GM19397 (cell line): Measurements from ENCODE around the gene RAET1E.
"Not testable (repeated sequence)": the region's sequence is repeated elsewhere in the genome, so short reads cannot be mapped to it uniquely, and the experiment has no call there.

Experiments
- ATAC-seq: cut with Tn5 transposase; IDR thresholded peaks from one replicate; pipeline ENCODE4 v1.9.1; 2021; ENCODE audit warnings: mild to moderate bottlenecking, moderate library complexity; ENCODE audit not compliant: unreplicated experiment

The RAET1E gene, protein sequence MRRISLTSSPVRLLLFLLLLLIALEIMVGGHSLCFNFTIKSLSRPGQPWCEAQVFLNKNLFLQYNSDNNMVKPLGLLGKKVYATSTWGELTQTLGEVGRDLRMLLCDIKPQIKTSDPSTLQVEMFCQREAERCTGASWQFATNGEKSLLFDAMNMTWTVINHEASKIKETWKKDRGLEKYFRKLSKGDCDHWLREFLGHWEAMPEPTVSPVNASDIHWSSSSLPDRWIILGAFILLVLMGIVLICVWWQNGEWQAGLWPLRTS

DNA sequence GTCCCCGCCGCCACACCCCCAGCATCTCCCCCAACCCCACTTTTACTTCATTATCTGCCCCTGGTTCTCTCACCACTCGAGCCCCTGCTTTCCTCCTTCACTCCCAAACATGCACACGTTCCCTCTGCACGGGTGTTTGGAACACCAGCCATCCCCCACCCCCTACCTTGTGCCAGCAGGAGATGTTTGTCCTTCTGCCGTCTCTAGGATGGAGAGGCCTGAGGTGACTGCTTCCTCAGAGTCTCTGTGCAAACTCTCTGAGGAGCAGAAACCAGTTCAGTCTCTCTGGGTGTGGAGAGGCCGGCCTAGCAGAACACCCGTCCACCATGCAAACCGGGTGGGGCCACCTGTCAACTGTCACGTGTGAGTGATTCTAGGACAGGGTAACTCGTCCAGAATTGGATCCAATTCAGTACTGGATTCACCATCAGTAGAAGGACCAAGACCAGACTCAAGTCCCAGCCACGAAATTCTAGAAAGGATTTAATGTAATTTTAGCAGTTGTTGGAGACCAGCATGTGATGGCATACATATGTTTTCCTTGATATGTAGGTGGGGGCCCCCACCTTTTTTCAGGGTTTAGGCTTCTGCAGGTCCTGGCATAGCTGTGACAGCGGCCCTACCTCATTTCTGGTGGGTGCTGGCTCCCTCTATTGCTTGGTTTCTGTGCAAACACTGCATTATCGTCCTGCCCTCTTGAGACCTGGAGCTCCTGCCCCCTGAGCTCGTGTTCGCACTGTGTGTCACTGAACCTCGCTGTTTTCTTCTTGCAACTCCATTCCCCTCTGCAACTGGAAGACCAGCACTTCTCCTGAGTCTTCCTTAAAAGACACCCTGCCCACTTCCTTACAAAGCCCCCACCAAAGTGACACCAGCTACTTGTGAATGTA, at the start of gene RAET1E:
RAET1E (minus strand) TSS at position 259 of the 890 bp plus-strand sequence. CDS start 7,212 bp downstream, outside the sequence.
- ATAC-seq: no peak

DNA sequence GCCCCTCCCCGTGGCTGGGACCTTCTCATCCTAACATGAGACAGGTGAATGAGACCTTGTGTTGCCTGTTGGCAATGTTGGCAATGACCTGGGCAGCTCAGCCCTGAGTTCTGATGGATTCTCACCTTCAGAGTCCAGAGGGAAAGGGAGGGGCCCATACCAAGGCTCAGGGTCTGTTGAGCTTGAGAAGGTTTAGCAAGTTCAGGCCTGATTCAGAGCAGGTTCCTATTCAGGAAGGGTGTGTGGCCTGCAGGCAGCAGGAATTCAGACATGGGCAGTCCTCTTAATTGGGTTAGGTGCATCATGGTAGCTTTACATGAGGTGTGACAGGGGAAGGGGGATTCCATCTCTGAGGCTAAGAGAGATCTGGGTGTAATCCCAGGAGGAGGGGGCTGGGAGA, 49.6 kb upstream of the RAET1E start:
- not testable (repeated sequence) for ATAC-seq

DNA sequence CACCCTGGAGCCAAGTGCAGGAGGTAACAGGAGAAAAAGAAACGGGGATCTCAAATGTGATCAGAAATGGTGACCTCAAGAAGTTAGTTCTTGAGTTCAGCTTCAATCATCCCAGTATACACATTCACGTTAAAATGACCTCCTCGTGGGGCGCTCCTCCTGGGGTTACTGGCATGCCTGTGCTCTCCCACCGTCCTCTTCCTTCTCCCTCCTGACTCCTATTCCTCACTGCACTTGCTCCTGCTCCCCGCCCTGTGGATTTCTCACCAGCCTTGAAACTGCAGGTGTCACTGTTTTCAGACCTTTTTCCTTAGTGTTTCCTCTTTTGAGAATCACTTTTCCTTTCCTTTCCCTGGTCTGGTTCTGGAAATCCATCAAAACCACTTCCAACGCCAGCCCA, 48.7 kb upstream of the RAET1E start:
- ATAC-seq: not testable (repeated sequence)

DNA sequence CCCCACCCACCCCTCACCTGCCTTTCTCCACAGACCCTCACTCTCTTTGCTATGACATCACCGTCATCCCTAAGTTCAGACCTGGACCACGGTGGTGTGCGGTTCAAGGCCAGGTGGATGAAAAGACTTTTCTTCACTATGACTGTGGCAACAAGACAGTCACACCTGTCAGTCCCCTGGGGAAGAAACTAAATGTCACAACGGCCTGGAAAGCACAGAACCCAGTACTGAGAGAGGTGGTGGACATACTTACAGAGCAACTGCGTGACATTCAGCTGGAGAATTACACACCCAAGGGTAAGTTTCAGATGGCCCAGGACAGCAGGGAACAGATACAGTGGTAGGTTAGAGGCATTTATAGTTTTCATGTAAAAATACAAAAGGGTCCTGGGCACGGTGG, 47.4 kb upstream of the RAET1E start:
- ATAC-seq: not testable (repeated sequence)

DNA sequence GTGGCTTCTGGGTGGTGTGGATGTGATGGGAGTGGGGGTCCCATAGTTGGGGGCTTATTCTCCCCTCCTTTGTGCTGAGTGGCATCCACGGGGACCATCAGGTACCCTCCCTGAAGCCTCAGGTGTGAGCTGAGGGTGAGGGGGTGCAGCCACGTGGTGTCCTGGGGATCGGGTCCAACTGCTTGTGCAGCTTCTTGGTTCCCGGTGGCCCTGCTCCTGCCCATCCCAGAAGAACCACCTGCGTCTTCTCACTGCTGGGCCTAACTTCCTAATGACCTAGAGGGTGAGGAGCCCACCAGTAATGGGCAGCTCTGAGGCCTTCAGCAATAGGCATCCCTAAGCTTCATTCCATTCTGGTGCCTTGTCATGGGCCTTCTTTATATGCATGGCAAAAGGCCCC, 45.4 kb upstream of the RAET1E start:
- ATAC-seq: not testable (repeated sequence)

DNA sequence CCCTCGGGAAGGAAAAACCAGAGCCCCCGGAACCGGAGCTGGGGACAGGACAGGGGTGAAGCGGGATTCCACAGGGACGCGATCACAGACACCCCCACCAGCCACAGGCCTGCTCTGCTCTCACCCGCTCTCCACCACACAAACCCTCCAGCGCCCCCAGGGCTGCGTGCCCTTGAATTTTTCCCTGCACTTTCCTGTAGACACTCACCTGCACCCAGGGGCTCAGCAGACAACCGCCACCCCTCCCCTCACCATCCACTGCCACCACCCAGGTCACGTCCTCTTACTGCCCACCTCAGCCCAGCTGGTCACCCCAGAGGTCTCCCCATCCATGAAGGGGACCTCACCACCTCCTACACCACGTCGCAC, 44.5 kb upstream of the RAET1E start:
- ATAC-seq: no peak

DNA sequence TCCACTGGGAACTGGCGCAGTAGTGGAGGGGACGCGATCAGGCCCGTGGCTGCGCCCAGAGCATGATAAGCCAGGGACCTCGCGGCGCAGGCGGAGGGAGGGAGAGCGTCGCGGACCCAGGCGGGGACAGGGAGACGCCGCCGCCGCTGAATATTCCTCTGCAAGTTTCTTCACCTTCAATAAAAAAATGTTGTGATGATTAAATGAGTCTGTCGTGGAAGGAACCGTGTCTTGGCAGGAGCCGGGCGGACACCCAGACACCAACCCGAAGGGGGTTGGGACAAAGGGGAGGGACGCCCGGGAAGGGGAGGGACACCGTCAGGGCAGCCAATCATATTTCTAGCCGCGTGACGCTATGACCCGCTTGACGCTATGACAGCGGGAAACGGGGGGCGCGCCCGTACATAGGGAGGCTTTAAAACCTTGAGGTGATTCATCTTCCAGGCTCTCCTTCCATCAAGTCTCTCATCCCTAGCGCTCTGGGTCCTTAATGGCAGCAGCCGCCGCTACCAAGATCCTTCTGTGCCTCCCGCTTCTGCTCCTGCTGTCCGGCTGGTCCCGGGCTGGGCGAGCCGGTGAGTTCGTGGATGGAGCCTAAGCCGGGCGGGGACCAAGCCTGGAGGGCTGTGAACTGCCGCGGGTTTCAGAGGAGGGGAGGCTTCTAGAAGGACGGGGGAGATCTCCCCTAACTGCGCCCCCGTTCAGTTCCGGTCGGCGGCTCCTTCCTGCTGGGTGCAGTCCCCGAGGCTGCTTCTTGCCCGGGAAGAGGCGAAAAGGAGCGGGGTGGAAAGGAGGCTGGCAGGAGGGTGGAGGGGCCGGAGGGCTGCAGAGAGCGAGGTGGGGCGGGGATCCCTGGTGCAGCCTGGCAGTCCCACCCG, 43.9 kb upstream of the RAET1E start, which contains the start of gene ULBP2:
ULBP2 (plus strand) TSS at position 432 of the 878 bp plus-strand sequence; CDS start at position 491, 59 bp downstream.
- no peak for ATAC-seq

DNA sequence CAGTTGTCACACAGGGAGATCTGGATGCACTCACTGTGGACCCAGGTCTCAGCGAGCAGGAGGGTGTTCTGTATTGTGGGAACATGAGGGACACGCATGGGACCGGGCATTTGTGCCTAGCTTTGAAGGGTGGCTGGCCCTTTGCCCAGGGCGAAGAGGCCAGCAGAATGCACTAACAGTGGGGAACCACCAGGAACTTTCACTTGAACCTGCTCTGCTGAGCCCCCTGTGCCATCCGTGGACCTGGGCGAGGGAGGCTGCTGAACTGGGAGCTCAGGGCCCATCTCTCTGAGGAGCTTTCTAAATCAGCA, 42.7 kb upstream of the RAET1E start:
- no peak for ATAC-seq

DNA sequence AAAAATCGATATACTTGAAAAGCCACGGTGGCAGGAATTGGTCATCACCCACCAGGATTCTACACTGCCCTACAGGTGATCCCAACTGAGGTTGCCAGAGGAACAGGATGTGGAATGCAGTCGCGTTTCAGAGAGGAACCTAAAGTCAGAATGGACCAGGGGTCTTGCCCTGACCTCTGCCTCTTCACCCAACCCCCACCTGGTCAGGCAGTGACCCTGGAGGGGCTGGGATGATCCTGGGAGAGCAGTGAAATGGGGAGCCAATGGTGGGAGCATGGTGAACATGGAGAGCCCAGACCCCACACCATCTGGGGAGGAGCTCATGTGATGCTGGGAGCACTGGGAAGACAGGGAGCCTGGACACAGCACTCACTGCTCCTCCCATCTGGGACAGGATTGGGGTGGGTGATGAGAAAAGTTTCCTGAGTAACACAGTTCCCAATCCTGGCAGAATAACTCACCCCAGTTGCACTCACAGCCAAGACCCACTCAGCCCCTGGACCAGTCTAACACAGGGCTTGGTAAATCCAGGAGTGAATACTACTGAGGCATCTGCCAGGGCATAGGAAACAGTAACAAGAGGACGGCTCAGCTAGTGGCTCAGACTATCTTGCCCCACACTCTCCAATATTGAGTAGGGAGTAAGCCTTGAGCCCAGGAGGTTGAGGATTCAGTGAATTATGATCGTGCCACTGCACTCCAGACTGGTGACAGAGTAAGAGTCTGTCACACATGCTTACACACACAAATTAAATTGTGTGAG, 42.2 kb upstream of the RAET1E start:
- no peak for ATAC-seq

DNA sequence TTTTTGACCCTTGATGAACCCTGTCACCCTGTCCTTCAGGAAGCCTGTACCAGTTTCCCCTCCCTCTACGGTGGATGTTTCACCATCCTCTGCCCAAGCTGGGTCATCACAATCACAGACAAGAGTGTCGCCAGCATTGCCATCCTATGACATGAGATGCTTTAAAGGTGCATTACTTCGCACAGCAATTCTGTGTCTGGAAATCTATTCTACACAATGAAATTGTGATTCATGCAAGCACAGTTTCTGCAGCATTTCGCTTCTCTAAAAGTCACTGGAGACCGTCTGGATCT, 41.4 kb upstream of the RAET1E start:
- ATAC-seq: no peak

DNA sequence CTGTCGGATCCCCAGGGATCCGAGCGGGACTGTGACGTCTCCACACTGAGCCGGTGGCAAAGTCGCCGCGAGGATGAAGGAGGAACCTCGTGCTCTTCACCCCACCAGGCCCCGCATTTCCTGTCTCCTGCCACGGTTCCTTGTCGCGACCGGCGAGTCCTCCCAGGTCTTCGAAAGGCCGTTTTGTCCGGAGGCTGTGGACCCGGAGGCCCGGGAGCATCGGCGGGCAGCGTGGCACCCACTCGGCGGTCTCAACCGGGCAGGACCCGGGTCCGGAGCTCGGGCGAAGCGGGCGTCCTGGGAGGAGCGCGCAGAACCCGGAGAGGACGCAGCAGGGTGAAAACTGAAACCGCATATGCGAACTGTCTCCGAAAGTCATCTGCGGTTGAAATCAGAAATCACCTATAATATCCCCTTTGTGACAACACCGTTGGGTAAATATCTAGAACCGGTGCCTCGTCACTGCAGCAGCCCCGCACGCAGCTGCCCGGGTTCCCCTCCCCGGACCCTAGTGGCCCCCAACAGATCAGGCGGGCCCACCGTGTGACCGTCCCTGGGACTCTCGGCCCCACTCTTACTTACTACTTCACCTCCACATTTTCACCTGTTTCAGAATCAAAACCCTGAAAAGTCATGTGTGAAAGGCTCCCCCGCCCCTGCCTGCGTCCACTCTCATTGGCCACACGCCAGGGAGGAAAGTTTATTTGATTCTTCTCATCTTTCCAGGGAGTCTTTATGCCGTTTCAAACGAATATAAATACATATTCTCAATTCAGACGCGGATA, 40.9 kb upstream of the RAET1E start:
- peak; percentile 82 for ATAC-seq

DNA sequence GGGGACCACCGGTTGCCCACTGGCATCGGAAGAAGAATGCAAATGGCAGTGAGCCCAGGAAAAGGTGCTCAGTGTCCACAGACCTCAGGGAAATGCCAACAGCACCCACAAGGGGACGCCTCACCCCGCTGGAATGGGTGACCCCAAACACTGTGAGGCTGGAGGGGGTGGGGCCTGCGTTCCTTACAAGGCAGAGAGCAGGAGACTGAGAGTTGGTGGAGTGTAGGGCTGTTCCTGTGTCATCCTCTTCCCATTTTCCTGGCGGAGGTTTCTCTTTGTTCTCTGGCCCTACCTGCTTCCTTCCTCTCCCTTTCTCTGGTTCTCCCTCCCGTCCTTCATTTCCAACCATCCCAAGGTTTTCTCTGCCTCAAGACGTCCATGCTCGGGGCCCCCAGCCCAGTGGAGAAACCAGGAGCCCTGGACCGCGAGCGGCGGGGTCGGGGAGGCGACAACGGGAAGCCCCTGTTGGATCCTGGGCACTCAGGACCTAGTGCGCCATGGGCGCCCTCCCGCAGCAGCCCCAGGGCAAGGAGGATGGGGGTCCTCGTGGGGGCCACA, 40.2 kb upstream of the RAET1E start:
- not testable (repeated sequence) for ATAC-seq

DNA sequence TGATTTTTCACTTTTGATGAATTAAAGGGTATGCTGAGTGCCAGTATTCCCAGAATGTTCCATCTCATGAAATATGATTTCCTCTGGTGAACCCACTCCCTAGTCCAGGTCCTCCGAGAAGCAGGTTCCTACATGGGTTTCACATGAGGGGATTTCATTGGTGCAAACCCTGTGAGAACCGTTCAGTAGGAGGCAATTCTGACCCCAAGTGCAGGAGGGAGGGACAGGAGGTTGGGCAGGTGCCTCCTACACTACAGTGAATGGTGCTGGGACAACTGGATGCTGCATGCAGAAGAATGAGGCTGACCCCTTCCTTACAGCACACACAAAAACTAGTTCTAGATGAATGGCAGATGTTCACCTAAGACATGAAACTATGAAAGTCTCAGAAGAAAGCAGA, 38.8 kb upstream of the RAET1E start:
- ATAC-seq: no peak

DNA sequence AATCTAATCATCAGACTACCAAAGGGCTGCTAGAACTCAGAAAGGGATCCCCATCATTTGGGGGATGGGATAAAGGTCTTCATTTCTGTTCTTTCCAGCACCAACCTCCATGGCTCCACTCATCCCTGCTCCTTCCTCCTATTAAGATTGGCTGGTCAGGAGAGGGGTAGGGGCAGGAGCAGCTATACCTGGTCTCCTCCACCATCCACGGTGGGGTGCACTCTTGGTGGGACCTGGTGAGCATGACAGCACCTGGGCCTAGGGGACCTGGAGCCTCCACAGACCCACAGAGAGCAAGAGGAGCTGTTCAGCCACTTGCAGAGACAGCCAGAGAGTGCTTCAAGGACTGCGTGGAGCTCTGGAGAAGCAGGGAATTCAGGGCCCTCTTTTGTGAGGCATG, 37.8 kb upstream of the RAET1E start:
- ATAC-seq: no peak

DNA sequence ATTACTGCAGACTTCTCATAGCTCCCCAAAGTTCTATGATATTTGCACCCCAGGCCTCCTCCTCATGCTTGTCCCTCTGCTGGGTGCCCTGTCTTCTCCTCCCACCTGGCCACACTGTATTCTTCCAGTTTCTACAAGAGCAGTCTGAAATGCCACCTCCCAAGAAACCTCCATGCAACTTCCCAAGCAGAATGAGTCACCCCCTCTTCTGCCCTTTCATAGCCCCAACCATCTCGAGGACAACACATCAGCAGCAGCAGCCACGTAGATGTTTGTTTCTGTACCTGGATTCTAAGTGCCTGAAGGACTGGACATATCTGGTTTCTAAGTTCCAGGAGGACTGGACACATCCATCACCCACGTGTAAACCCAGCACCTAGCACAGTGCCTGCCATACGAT, 37.3 kb upstream of the RAET1E start:
- ATAC-seq: no peak

DNA sequence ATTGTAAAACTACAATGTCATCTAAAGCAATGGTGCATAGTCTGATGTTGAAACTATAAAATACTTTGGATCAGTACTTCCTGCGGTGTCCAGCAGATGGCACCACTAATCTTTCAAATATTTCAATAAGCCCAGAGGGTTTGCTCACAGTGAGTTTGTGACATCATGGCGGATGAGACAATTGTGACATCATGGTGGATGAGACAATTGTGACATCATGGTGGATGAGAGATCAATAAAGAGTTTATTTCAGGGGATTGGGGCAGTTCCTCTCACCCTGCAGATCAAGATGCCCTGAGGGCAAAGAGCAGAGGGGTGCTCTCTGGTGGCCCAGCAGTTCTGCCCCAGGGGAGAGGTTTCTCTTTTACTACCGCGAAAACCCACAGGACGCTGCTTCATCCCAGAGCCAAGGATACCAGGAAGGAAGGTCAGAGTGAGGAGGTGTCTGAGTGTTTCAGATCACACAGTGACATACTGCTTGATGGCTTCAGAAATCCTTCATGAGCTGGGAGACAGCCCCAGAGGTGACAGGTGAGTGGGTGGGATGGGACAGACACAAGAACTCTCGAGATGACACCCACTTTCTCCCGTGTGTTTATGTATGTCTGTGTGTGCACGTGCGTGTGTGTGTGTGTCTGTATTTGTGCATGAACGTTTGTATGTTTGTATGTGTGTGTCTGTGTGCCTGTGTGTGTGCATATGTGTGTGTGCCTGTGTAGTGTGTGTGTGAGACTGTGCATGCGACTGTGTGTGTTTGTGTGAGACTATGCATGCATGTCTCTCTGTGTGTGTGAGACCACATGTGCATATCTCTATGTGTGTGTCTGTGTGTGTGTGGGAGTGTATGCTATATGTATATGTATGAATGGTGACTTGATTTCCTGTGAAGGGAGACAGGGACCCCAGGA, 36.6 kb upstream of the RAET1E start:
- no peak for ATAC-seq

DNA sequence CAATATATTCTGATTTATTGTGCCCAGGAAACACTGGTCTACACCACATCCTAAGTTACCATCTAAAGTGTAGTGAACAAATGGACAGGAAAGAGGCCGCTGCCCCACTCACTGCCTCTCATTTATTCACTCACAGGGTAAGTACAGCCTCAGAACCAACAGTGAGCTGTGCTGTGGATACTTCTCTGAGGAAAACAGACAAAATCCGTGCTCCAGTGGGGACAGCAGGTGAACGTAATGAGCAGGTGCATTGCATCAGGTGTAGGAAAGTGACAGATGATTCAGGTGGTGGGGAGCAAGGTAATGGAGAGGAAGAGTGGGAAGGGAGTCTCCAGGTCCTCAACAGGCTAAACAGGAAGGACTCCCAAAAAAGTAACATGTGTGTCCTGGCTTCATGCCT, 35.5 kb upstream of the RAET1E start:
- no peak for ATAC-seq

DNA sequence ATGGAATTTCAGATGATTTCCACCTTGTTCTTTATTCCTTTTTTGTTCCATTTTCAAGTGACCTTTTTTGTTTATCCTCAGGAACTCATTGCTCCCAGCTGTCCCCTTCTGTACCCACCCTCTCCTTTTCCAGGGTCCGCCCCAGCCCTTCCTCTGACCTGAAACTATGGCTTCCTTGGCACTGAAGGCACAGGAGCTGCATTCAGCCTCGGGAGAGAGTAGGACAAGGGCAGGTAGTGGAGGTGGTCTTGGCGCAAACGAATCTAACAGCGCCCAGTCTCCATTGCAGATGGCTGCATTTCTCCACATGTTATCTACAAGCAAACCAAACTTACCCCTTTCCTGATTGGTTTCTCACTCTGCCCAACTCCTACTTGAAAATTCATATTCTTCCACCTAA, 35.1 kb upstream of the RAET1E start:
- ATAC-seq: no peak

DNA sequence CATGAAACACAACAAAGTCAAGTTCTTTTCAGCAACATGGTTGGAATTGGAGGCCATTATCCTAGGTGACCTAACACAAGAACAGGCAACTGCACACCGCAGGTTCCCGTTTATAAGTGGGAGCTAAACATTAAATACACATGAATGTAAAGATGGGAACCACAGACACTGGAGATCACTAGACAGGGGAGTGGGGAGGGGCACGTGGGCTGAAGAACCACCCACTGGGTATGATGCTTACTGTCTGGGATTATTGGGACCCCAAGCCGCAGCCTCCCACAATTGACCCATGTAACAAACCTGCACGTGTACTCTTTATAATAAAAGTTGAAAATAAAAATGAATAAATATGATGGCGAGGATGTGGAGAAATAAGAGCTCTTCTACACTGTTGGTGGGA, 33.6 kb upstream of the RAET1E start:
- ATAC-seq: no peak
